Activated naive CD4-positive, alpha-beta T cell treated with anti-CD3 and anti-CD28 coated beads for 36 hours (primary cell): ENCODE data around the gene MC1R. TPM values are rescaled to one million over a fixed set of nuclear protein-coding genes. Genes with fewer than 3 reads are reported as not detected.
"Not testable (repeated sequence)": the region's sequence is repeated elsewhere in the genome, so short reads cannot be mapped to it uniquely, and the experiment has no call there.

ENCODE experiments used
- CTCF ChIA-PET: fragments of 350-600 bp; sonication (Branson Sonifier 250); formaldehyde crosslinking; loops from one replicate; lab custom pipeline; 2021; ENCODE audit warnings: antibody characterized with exemption; lab: Charles Lee
- DNase-seq: peaks from one replicate; pipeline ENCODE4 v3.0.0-alpha.2; 2020
- H3K27ac Mint-ChIP-seq: one replicate; pipeline ENCODE4 v1.8.0; 2021; ENCODE audit warnings: mild to moderate bottlenecking, mixed read lengths
- H3K27me3 Mint-ChIP-seq: one replicate; pipeline ENCODE4 v1.8.0; 2021; ENCODE audit warnings: low read depth, mixed read lengths
- H3K36me3 Mint-ChIP-seq: one replicate; pipeline ENCODE4 v1.8.0; 2021; ENCODE audit warnings: low read depth, mixed read lengths
- H3K4me1 Mint-ChIP-seq: one replicate; pipeline ENCODE4 v1.8.0; 2021; ENCODE audit warnings: low read depth, mixed read lengths
- H3K4me3 Mint-ChIP-seq: one replicate; pipeline ENCODE4 v1.8.0; 2021; ENCODE audit warnings: mild to moderate bottlenecking, moderate library complexity, mixed read lengths
- H3K9me3 Mint-ChIP-seq: one replicate; pipeline ENCODE4 v1.8.0; 2021; ENCODE audit warnings: mixed read lengths
- intact Hi-C: fragments of 100-400 bp; cut with micrococcal nuclease; formaldehyde crosslinking; loops from one replicate; pipeline ENCODE4 v1.15.1; 2023
- total RNA-seq, 2 experiments: library from RNA; stranded (reverse); gene quantifications; one replicate each; pipeline ENCODE4 v1.2.3, GENCODE V29; 2021

The MC1R gene
- under 1 TPM; 0.45 to 0.49 TPM for total RNA-seq

DNA sequence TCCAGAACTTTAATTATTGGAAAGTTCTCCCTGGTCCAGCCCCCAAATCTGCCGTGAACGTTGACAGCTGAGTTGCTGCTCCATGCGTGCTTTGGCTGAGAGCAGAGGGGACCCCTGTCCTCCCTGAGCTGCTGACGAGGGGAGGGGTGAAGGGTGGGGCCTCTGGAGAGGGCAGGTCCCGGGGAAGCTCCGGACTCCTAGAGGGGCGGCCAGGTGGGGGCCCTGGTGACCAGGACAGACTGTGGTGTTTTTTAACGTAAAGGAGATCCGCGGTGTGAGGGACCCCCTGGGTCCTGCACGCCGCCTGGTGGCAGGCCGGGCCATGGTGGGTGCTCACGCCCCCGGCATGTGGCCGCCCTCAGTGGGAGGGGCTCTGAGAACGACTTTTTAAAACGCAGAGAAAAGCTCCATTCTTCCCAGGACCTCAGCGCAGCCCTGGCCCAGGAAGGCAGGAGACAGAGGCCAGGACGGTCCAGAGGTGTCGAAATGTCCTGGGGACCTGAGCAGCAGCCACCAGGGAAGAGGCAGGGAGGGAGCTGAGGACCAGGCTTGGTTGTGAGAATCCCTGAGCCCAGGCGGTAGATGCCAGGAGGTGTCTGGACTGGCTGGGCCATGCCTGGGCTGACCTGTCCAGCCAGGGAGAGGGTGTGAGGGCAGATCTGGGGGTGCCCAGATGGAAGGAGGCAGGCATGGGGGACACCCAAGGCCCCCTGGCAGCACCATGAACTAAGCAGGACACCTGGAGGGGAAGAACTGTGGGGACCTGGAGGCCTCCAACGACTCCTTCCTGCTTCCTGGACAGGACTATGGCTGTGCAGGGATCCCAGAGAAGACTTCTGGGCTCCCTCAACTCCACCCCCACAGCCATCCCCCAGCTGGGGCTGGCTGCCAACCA lies at the start of gene MC1R:
TSS of gene MC1R (plus strand) at position 410 of the 895 bp plus-strand sequence. CDS start at position 807, 397 bp downstream.
- Mint-ChIP-seq H3K4me1 (peaks cover 36% of the 10 kb centered on the region), H3K36me3 (no peaks in the 10 kb centered on the region), H3K4me3 (peak within 1 kb of the TSS; percentile 50), H3K27me3 (peaks cover 30% of the 10 kb centered on the region), H3K27ac (no peak within 1 kb of the TSS), H3K9me3 (no peaks in the 10 kb centered on the region)
- intact Hi-C loops, result loop anchor here (1.0 kb wide), 1 partner anchor 8 kb away; no protein-coding TSS in a partner anchor
- DNase-seq, result no peak
- CTCF ChIA-PET, result interaction anchor here (0.6 to 2.6 kb wide), 5 partner anchors 8 to 241 kb away, joined by 3 to 8 read pairs (median 3); no protein-coding TSS in a partner anchor

- H3K9me3 Mint-ChIP-seq, result peaks cover 7% of the 10 kb centered on the region
- H3K27me3 Mint-ChIP-seq, result no peaks in the 10 kb centered on the region
- no peak for DNase-seq
- intact Hi-C loops, result loop anchor here (5.0 to 10.0 kb wide), 2 partner anchors 152 to 625 kb away; no protein-coding TSS in a partner anchor
- CTCF ChIA-PET, result interaction anchor here (1.1 kb wide), 1 partner anchor 9 kb away, joined by 3 read pairs; no protein-coding TSS in a partner anchor
- H3K36me3 Mint-ChIP-seq, result peaks cover 11% of the 10 kb centered on the region
- H3K27ac Mint-ChIP-seq, result no peak overlapping the region
- no peak overlapping the region for H3K4me3 Mint-ChIP-seq
- H3K4me1 Mint-ChIP-seq, result peaks cover 9% of the 10 kb centered on the region
These were observed 48.8 kb upstream of the MC1R start for GRCh38 chr16:89869911-89870310.

GRCh38 chr16:89870440-89870839 lies 48.2 kb upstream of the MC1R start:
- Mint-ChIP-seq H3K4me1 (peaks cover 13% of the 10 kb centered on the region), H3K4me3 (no peak overlapping the region), H3K27ac (no peak overlapping the region), H3K9me3 (peaks cover 9% of the 10 kb centered on the region), H3K36me3 (peaks cover 15% of the 10 kb centered on the region), H3K27me3 (no peaks in the 10 kb centered on the region)
- intact Hi-C loops, result loop anchor here (5.0 to 10.0 kb wide), 2 partner anchors 152 to 626 kb away; no protein-coding TSS in a partner anchor
- DNase-seq, result no peak
- CTCF ChIA-PET, result interaction anchor here (1.1 kb wide), 1 partner anchor 9 kb away, joined by 3 read pairs; no protein-coding TSS in a partner anchor

- H3K27ac Mint-ChIP-seq, result peak overlapping the region; percentile 95
These were observed 46.8 kb upstream of the MC1R start for GRCh38 chr16:89871895-89872294.

GRCh38 chr16:89873109-89873971 lies 45.3 kb upstream of the MC1R start, which contains the start of gene TCF25:
Gene TCF25, plus strand, starts transcription at chr16:89873592. Its CDS starts 76 bp downstream, at chr16:89873668.
- H3K36me3 Mint-ChIP-seq, result peaks cover 19% of the 10 kb centered on the region
- DNase-seq, result peak; percentile 87
- peaks cover 2% of the 10 kb centered on the region for H3K9me3 Mint-ChIP-seq
- H3K4me3 Mint-ChIP-seq, result peak within 1 kb of the TSS; percentile 91
- CTCF ChIA-PET, result interaction anchor here (0.6 to 1.9 kb wide), 10 partner anchors 10 to 578 kb away, joined by 3 to 10 read pairs (median 4); partner anchors contain the start of gene DEF8
- peak within 1 kb of the TSS; percentile 95 for H3K27ac Mint-ChIP-seq
- intact Hi-C loops, result loop anchor here (1.0 to 10.0 kb wide), 3 partner anchors 57 to 629 kb away; partner anchors contain the start of gene FANCA
- no peaks in the 10 kb centered on the region for H3K27me3 Mint-ChIP-seq
- H3K4me1 Mint-ChIP-seq, result peaks cover 13% of the 10 kb centered on the region

More at GRCh38 chr16:89871895-89872294, 46.8 kb upstream of the MC1R start:
- no peak for DNase-seq
- H3K36me3 Mint-ChIP-seq, result peaks cover 18% of the 10 kb centered on the region
- H3K4me1 Mint-ChIP-seq, result peaks cover 13% of the 10 kb centered on the region
- peak overlapping the region; percentile 91 for H3K4me3 Mint-ChIP-seq
- intact Hi-C loops, result loop anchor here (5.0 to 10.0 kb wide), 2 partner anchors 150 to 627 kb away; no protein-coding TSS in a partner anchor
- H3K27me3 Mint-ChIP-seq, result no peaks in the 10 kb centered on the region
- CTCF ChIA-PET, result interaction anchor here (0.7 to 1.8 kb wide), 2 partner anchors 8 to 11 kb away, joined by 3 to 10 read pairs; no protein-coding TSS in a partner anchor
- peaks cover 9% of the 10 kb centered on the region for H3K9me3 Mint-ChIP-seq

DNA sequence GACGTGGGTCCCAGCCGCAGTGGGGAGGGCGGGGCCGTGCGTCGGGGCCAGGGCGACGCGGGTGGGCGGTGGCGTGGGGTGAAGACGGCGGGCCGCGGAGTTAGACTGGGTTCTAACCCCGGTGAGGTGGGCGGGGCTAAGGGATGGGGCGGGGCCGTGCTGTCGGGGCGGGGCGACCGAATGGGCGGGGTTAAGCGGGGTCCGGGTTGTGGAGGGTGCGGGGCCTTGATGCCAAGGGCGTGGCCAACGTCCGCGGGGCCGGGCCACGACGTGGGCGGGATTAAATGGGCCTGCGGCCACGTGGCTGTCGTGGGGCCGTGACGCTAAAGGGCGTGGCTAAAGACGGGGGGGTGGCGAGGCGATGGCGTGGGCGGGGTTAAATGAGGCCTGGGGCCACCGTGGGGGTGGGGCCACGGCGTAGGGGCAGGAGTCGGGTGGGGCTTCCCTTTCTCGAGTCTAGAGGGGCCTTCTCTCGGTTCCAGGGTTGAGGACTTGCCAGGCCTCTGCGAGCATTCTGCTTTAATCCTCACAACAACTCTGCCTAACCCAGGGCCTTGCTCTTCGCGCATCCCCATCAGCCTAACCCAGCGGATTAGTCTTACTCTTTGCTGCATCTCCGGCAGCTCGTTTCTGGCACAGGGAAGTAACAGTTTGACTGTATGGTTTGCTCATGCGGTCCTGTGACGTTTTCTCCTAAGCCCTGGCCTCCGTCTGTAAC lies 44.5 kb upstream of the MC1R start:
- CTCF ChIA-PET, result interaction anchor here (0.6 to 1.9 kb wide), 5 partner anchors 10 to 579 kb away, joined by 3 to 7 read pairs (median 4); no protein-coding TSS in a partner anchor
- H3K4me3 Mint-ChIP-seq, result peak overlapping the region; percentile 91
- DNase-seq, result peak; percentile 95
- H3K27me3 Mint-ChIP-seq, result no peaks in the 10 kb centered on the region
- H3K9me3 Mint-ChIP-seq, result peaks cover 2% of the 10 kb centered on the region
- peaks cover 23% of the 10 kb centered on the region for H3K36me3 Mint-ChIP-seq
- peak overlapping the region; percentile 95 for H3K27ac Mint-ChIP-seq
- peaks cover 13% of the 10 kb centered on the region for H3K4me1 Mint-ChIP-seq
- intact Hi-C loops, result loop anchor here (1.0 to 10.0 kb wide), 4 partner anchors 58 to 629 kb away; partner anchors contain the start of genes FANCA and SPATA2L

DNA sequence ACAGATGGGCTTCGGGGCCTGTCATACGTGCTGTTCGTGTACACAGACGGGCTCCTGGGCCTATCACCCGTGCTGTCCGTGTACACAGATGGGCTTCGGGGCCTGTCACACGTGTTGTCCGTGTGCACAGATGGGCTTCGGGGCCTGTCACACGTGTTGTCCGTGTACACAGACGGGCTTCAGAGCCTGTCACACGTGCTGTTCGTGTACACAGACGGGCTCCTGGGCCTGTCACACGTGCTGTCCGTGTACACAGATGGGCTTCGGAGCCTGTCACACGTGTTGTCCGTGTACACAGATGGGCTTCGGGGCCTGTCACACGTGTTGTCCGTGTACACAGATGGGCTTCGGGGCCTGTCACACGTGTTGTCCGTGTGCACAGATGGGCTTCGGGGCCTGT lies 39.5 kb upstream of the MC1R start:
- Mint-ChIP-seq H3K4me1 (peaks cover 12% of the 10 kb centered on the region), H3K36me3 (peaks cover 39% of the 10 kb centered on the region)
- CTCF ChIA-PET, H3K9me3 Mint-ChIP-seq, H3K27ac Mint-ChIP-seq, DNase-seq, H3K4me3 Mint-ChIP-seq, H3K27me3 Mint-ChIP-seq: not testable (repeated sequence)
- intact Hi-C loops, result loop anchor here (10.0 kb wide), 1 partner anchor 634 kb away; no protein-coding TSS in a partner anchor

GRCh38 chr16:89880477-89881367 lies 37.9 kb upstream of the MC1R start:
- H3K27me3 Mint-ChIP-seq, result no peaks in the 10 kb centered on the region
- peaks cover 34% of the 10 kb centered on the region for H3K36me3 Mint-ChIP-seq
- DNase-seq, result no peak
- intact Hi-C loops, result no loop called here
- peaks cover 2% of the 10 kb centered on the region for H3K4me1 Mint-ChIP-seq
- no peak overlapping the region for H3K4me3 Mint-ChIP-seq
- CTCF ChIA-PET, result interaction anchor here (0.6 to 1.0 kb wide), 2 partner anchors 9 to 181 kb away, joined by 3 read pairs; no protein-coding TSS in a partner anchor
- no peaks in the 10 kb centered on the region for H3K9me3 Mint-ChIP-seq
- H3K27ac Mint-ChIP-seq, result no peak overlapping the region

- CTCF ChIA-PET, result no interaction called here
- peaks cover 31% of the 10 kb centered on the region for H3K36me3 Mint-ChIP-seq
- H3K27me3 Mint-ChIP-seq, result no peaks in the 10 kb centered on the region
- no peak overlapping the region for H3K4me3 Mint-ChIP-seq
- intact Hi-C loops, result no loop called here
- no peaks in the 10 kb centered on the region for H3K9me3 Mint-ChIP-seq
- peaks cover 2% of the 10 kb centered on the region for H3K4me1 Mint-ChIP-seq
- H3K27ac Mint-ChIP-seq, result no peak overlapping the region
- DNase-seq, result no peak
These were observed 37.3 kb upstream of the MC1R start for GRCh38 chr16:89881368-89881730.

DNA sequence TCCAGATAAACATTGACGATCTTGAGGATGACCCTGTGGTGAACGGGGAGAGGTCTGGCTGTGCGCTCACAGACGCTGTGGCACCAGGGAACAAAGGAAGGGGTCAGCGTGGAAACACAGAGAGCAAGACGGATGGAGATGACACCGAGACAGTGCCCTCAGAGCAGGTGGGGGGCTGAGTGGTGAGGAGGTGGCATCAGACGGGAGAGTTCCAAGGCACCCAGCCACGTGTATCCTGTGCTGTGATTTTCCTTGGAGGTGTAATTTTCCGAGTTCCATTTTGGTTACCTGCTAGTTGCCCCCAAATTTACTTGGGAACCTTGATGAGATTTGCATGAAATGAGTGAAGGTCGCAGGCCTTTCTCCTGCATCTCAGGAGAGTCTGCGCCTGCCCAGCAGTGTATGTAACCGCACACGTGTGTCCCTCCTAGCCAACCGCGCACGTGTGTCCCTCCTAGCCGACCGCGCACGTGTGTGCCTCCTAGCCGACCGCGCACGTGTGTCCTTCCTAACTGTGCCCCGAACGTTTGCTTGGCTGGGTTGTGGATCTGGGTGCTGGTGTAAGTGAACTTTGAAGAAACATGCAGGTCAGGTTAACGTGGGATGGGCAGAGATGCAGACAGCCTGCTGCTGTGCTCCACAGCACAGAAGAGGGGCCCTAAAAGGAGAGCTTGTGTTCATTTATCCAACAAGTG lies 35.2 kb upstream of the MC1R start:
- peaks cover 34% of the 10 kb centered on the region for H3K36me3 Mint-ChIP-seq
- no peaks in the 10 kb centered on the region for H3K27me3 Mint-ChIP-seq
- DNase-seq, result no peak
- H3K27ac Mint-ChIP-seq, result no peak overlapping the region
- peaks cover 2% of the 10 kb centered on the region for H3K4me1 Mint-ChIP-seq
- CTCF ChIA-PET, result no interaction called here
- H3K9me3 Mint-ChIP-seq, result no peaks in the 10 kb centered on the region
- intact Hi-C loops, result no loop called here
- H3K4me3 Mint-ChIP-seq, result no peak overlapping the region
